Liver (tissue), 3 donors: ENCODE data around the gene SIGLEC9.

ENCODE experiments used
- CTCF ChIP-seq: fragments of 150-350 bp; IDR thresholded peaks from 2 replicates; pipeline ENCODE4 v1.5.1; 2017; ENCODE audit warnings: improper control_type of control experiment, low read depth, low read length; ENCODE audit not compliant: missing input control
- RAD21 ChIP-seq, 2 donors: IDR thresholded peaks; 2 replicates each; pipeline ENCODE4 v1.6.1; 2016; ENCODE audit warnings: antibody characterized with exemption in 2 of 2, mild to moderate bottlenecking in 2 of 2
- donor health status: healthy.
- donor health status: healthy.

- no peak for TF ChIP-seq CTCF
- TF ChIP-seq RAD21 (IDR thresholded peaks at IDR 0.05) = no peak
These were observed 34.9 kb upstream of the SIGLEC9 start for GRCh38 chr19:51089786-51090185.
